Calu3 (cell line): ENCODE results near the gene PRPF38A. TPM values are rescaled to one million over a fixed set of nuclear protein-coding genes. Genes with fewer than 3 reads are reported as not detected.

Experiments used
- Bru-seq: library from RNA; stranded (reverse); fragments of 400-500 nt; gene quantifications from one replicate; lab custom pipeline; 2021; lab: Mats Ljungman, UMichigan
- BruChase-seq, 2 experiments: library from RNA; stranded (reverse); fragments of 400-500 nt; gene quantifications; one replicate each; lab custom pipeline; 2021; lab: Mats Ljungman, UMichigan
- BruUV-seq: library from RNA; stranded (reverse); fragments of 400-500 nt; replicated peaks from 2 replicates; lab custom pipeline; 2021; lab: Mats Ljungman, UMichigan
- CTCF ChIA-PET: fragments of 300-600 bp; sonication (Branson Sonifier 250); formaldehyde crosslinking; loops from one replicate; lab custom pipeline; 2022; ENCODE audit warnings: antibody characterized with exemption; lab: Charles Lee
- DNase-seq: peaks from one replicate; pipeline ENCODE4 v3.0.0; 2022
- H3K27ac Mint-ChIP-seq: one replicate; pipeline ENCODE4 v1.8.0; 2022; ENCODE audit warnings: mixed read lengths; ENCODE audit not compliant: unreplicated experiment
- H3K27me3 Mint-ChIP-seq: one replicate; pipeline ENCODE4 v1.8.0; 2022; ENCODE audit warnings: mixed read lengths; ENCODE audit not compliant: unreplicated experiment
- H3K36me3 Mint-ChIP-seq: one replicate; pipeline ENCODE4 v1.8.0; 2022; ENCODE audit warnings: mild to moderate bottlenecking, moderate library complexity, mixed read lengths; ENCODE audit not compliant: insufficient read depth, unreplicated experiment
- H3K4me1 Mint-ChIP-seq: one replicate; pipeline ENCODE4 v1.8.0; 2022; ENCODE audit warnings: mild to moderate bottlenecking, low read depth, mixed read lengths; ENCODE audit not compliant: unreplicated experiment
- H3K4me3 Mint-ChIP-seq: one replicate; pipeline ENCODE4 v1.8.0; 2022; ENCODE audit warnings: mild to moderate bottlenecking, low read depth, moderate library complexity, mixed read lengths; ENCODE audit not compliant: unreplicated experiment
- H3K9me3 Mint-ChIP-seq: one replicate; pipeline ENCODE4 v1.8.0; 2022; ENCODE audit warnings: low read depth, mixed read lengths; ENCODE audit not compliant: unreplicated experiment
- CTCF ChIP-seq: fragments of 200-600 bp; IDR thresholded peaks from one replicate; pipeline ENCODE4 v1.8.0; 2022; ENCODE audit warnings: antibody characterized with exemption; ENCODE audit not compliant: unreplicated experiment
- intact Hi-C: fragments of 100-400 bp; cut with micrococcal nuclease; formaldehyde crosslinking; loops from one replicate; pipeline ENCODE4 v1.10.0; 2022; ENCODE audit not compliant: unreplicated experiment
- long read RNA-seq: library from polyadenylated mRNA; stranded (forward); transcript quantifications from one replicate; pipeline ENCODE4 v2.0.0, GENCODE V29; 2022
- total RNA-seq: library from RNA; stranded (reverse); gene quantifications from 2 replicates; pipeline ENCODE4 v1.2.3, GENCODE V29; 2022

PRPF38A gene, protein sequence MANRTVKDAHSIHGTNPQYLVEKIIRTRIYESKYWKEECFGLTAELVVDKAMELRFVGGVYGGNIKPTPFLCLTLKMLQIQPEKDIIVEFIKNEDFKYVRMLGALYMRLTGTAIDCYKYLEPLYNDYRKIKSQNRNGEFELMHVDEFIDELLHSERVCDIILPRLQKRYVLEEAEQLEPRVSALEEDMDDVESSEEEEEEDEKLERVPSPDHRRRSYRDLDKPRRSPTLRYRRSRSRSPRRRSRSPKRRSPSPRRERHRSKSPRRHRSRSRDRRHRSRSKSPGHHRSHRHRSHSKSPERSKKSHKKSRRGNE
- total RNA-seq (46.7 and 52.4 TPM in 2 replicates), Bru-seq, nascent RNA (percentile 89 among the genes with signal in this experiment), BruChase-seq, experiment 1, labeled RNA remaining after a 6-hour chase (percentile 86 among the genes with signal in this experiment), BruChase-seq, experiment 2, labeled RNA remaining after a 2-hour chase (percentile 91 among the genes with signal in this experiment)
- long read RNA-seq, full-length matches to known transcripts = 79 of 94 reads
- long read RNA-seq, partial matches to known transcripts = 2 of 94 reads
- long read RNA-seq, other reads (novel, unspliced or antisense) = 13 of 94 reads

DNA sequence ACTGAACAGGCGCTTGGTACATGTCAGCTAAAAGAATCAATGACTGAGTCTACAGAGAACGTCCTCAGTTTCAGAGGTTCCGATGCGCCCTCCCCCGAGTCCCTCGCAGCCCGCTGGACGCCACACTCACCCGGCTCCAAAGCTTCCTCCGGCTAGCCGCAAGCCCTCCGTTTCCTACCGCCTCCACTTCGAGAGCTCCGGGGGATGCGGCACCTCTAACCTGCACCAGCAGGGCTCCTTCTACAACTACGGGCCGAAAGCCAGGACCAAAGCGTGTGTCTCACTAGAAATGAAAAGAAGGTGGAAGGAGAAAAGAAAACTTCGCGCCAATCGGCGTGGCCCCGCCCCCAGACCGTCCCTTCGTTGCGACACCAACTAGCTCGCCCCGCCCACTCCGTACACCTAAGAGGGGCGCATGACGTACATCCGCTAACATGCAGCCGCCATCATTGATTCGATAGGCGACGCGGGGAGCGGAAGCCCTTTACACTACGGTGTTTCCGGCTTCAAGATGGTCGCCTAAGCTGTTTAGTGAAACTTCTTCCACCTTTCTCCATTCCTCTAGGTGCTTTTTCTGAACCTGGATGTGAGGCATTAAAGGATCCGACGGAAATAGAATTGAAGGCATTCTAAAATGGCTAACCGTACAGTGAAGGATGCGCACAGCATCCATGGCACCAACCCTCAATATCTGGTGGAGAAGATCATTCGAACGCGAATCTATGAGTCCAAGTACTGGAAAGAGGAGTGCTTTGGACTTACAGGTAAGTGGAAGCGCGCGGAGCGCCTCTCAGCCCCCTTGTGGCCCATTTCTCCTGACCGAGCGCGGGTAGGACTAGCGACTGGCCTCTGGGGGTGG, at the start of gene PRPF38A, which contains the start of gene ORC1:
Gene PRPF38A (plus strand): TSS at position 487 of the 859 bp plus-strand sequence. CDS start 148 bp downstream, at position 635.
Gene ORC1 (minus strand): TSS at position 308 of the 859 bp plus-strand sequence. CDS start 2,200 bp downstream, outside the sequence.
- H3K27me3 Mint-ChIP-seq = no peaks in the 10 kb centered on the region
- H3K27ac Mint-ChIP-seq = peak within 1 kb of the TSS; percentile 94
- BruUV-seq = TSS peak; percentile 76
- CTCF ChIA-PET = interaction anchor here (0.6 to 1.6 kb wide), 7 partner anchors 9 to 280 kb away, joined by 3 to 8 read pairs (median 3); partner anchors contain the start of genes CC2D1B and TUT4
- no peaks in the 10 kb centered on the region for H3K9me3 Mint-ChIP-seq
- peak within 1 kb of the TSS; percentile 100 for H3K4me3 Mint-ChIP-seq
- H3K4me1 Mint-ChIP-seq = peaks cover 24% of the 10 kb centered on the region
- intact Hi-C loops = loop anchor here (10.0 kb wide), 1 partner anchor 280 kb away; no protein-coding TSS in a partner anchor
- DNase-seq = peak; percentile 96
- peaks cover 53% of the 10 kb centered on the region for H3K36me3 Mint-ChIP-seq
- peak; percentile 51 for TF ChIP-seq CTCF

- peaks cover 36% of the 10 kb centered on the region for H3K36me3 Mint-ChIP-seq
These were observed 49.0 kb upstream of the PRPF38A start for GRCh38 chr1:52355436-52355835.

DNA sequence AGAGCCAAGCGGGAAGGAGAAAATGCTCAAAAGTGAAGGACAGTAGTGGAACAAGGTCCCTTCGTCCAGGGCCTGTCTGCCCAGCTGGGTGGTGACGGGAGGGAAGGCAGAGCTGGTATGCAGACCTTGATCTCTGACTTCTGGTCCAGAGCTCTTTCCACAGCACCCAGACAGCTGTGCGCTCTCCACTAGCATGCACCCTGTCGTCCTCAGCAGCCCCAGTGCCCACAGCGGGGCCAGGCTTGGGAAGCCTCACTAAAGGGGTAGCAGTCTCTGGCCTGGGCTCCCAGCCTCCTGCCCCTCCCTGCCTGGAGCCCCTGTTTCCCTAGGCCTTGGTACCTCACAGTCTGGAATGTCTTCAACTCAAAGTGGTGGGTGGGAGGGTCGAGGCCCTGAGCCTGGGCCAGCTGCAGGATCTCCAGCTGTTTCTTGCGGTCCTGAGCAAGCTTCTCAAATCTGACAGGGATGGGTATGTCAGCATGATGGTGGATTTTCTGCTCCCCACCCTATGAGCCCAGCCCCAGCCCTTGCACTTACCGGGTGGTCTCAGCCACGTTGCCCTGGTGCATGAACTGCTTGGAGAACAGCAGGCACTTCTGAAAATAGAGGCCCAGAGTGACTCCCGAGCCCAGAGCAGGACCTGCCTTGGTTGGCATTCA, 48.4 kb upstream of the PRPF38A start:
- no peak for TF ChIP-seq CTCF
- Mint-ChIP-seq H3K27me3 (no peaks in the 10 kb centered on the region), H3K9me3 (no peaks in the 10 kb centered on the region), H3K36me3 (peaks cover 36% of the 10 kb centered on the region), H3K4me1 (no peaks in the 10 kb centered on the region), H3K4me3 (no peak overlapping the region), H3K27ac (no peak overlapping the region)
- DNase-seq = no peak
- BruUV-seq = no TSS peak
- CTCF ChIA-PET = no interaction called here
- intact Hi-C loops = no loop called here

More at GRCh38 chr1:52355436-52355835, 49.0 kb upstream of the PRPF38A start:
- intact Hi-C loops = no loop called here
- Mint-ChIP-seq H3K4me1 (no peaks in the 10 kb centered on the region), H3K4me3 (no peak overlapping the region), H3K9me3 (no peaks in the 10 kb centered on the region), H3K27me3 (no peaks in the 10 kb centered on the region), H3K27ac (no peak overlapping the region)
- no peak for DNase-seq
- CTCF ChIA-PET = no interaction called here
- no peak for TF ChIP-seq CTCF
- BruUV-seq = no TSS peak
